KMS-11 (cell line): ENCODE results near the gene GALNT17.

Experiments used
- H2AFZ ChIP-seq: fragments of 200-600 bp; sonication (generic); 2 replicates; pipeline ENCODE4 v1.6.1; 2016; ENCODE audit warnings: antibody characterized with exemption, mixed run types, low read depth
- H3K27ac ChIP-seq: fragments of 200-600 bp; sonication (generic); 2 replicates; pipeline ENCODE4 v1.6.1; 2016; ENCODE audit warnings: mild to moderate bottlenecking, mixed run types
- H3K27me3 ChIP-seq: fragments of 200-600 bp; sonication (generic); 2 replicates; pipeline ENCODE4 v1.6.1; 2017; ENCODE audit warnings: mild to moderate bottlenecking, low read depth, mixed run types, moderate library complexity; ENCODE audit not compliant: insufficient read depth
- H3K36me3 ChIP-seq: fragments of 200-600 bp; sonication (generic); 2 replicates; pipeline ENCODE4 v1.6.1; 2017; ENCODE audit warnings: mild to moderate bottlenecking, mixed run types; ENCODE audit not compliant: insufficient read depth
- H3K4me1 ChIP-seq: fragments of 200-600 bp; sonication (generic); 2 replicates; pipeline ENCODE4 v1.6.1; 2016; ENCODE audit warnings: mild to moderate bottlenecking, low read depth, mixed run types; ENCODE audit not compliant: poor library complexity, severe bottlenecking
- H3K4me2 ChIP-seq: fragments of 200-600 bp; sonication (generic); 2 replicates; pipeline ENCODE4 v1.7.0; 2016; ENCODE audit warnings: mild to moderate bottlenecking, mixed run types
- H3K4me3 ChIP-seq: fragments of 200-600 bp; sonication (generic); IDR thresholded peaks from 2 replicates; pipeline ENCODE4 v1.6.1; 2017; ENCODE audit warnings: low read depth, low read length, mixed read lengths; ENCODE audit not compliant: insufficient read depth
- H3K79me2 ChIP-seq: fragments of 200-600 bp; sonication (generic); 2 replicates; pipeline ENCODE4 v1.6.1; 2016; ENCODE audit warnings: low read depth, mixed run types; ENCODE audit not compliant: insufficient read depth
- H3K9ac ChIP-seq: fragments of 200-600 bp; sonication (generic); 2 replicates; pipeline ENCODE4 v1.6.1; 2016; ENCODE audit warnings: mild to moderate bottlenecking, mixed run types
- H4K20me1 ChIP-seq: fragments of 200-600 bp; sonication (generic); 2 replicates; pipeline ENCODE4 v1.6.1; 2016; ENCODE audit warnings: mild to moderate bottlenecking, mixed run types; ENCODE audit not compliant: insufficient read depth
- TF ChIP-seq, protein P1 (sequence below): fragments of 200-600 bp; sonication (generic); conservative IDR thresholded peaks from 2 replicates; pipeline ENCODE4 v1.6.1; 2017; ENCODE audit warnings: low read depth, mild to moderate bottlenecking, antibody characterized with exemption, low read length, moderate library complexity, mixed read lengths

The GALNT17 gene

DNA sequence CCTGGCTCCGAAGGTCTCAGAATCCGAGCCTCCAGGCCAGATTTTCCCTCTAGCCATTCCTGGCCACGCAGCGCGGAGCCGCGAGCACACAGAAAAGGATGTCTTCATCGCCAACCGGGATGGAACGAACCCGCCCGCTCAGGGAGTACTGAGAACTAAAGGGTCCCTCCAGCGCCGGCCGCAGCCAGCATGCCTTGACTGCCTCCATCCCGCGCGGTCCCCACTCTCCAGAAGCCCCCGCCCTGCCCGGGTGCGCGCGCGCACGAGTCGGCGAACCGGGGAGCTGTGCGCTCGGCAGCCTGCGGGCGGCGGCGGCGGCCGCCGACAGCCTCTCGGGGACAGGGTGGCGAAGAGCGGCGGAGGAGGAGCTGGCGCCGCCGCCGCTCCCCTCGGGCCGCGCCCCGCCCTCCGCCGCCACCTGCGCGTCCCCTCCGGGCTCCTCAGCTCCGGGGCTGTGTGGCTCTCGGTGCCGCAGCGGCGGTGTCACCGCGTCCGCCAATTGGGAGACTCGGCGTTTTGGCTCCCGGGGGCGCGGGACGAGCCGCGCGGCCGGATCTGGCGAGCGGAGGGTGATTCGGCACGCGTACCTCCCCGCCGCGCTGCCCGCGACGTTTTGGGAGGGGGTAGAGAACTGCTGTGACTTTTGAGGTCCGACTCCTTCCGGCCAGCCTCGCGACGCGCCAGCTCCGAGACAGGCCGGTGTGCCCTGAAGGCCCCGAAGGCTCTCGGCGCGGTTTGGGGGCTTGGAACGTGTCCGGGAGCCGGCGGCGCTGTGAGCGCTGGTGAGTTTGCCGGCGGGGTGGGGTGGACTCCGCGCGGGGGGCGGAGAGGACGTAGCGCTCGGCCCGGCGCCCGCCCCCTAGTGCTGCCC, 453 bp upstream of the GALNT17 start:
- Histone ChIP-seq H3K4me3 (no peak overlapping the region), H2AFZ (peak overlapping the region; percentile 95), H3K4me1 (peaks cover 13% of the 10 kb centered on the region), H3K36me3 (no peaks in the 10 kb centered on the region), H3K9ac (peak overlapping the region; percentile 62), H3K27ac (peak overlapping the region; percentile 24; the same call in 1 of the 2 replicates), H3K4me2 (peak overlapping the region; percentile 84), H4K20me1 (no peaks in the 10 kb centered on the region), H3K27me3 (no peaks in the 10 kb centered on the region), H3K79me2 (no peaks in the 10 kb centered on the region)
- TF ChIP-seq, protein P1, sequence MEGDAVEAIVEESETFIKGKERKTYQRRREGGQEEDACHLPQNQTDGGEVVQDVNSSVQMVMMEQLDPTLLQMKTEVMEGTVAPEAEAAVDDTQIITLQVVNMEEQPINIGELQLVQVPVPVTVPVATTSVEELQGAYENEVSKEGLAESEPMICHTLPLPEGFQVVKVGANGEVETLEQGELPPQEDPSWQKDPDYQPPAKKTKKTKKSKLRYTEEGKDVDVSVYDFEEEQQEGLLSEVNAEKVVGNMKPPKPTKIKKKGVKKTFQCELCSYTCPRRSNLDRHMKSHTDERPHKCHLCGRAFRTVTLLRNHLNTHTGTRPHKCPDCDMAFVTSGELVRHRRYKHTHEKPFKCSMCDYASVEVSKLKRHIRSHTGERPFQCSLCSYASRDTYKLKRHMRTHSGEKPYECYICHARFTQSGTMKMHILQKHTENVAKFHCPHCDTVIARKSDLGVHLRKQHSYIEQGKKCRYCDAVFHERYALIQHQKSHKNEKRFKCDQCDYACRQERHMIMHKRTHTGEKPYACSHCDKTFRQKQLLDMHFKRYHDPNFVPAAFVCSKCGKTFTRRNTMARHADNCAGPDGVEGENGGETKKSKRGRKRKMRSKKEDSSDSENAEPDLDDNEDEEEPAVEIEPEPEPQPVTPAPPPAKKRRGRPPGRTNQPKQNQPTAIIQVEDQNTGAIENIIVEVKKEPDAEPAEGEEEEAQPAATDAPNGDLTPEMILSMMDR = no peak

DNA sequence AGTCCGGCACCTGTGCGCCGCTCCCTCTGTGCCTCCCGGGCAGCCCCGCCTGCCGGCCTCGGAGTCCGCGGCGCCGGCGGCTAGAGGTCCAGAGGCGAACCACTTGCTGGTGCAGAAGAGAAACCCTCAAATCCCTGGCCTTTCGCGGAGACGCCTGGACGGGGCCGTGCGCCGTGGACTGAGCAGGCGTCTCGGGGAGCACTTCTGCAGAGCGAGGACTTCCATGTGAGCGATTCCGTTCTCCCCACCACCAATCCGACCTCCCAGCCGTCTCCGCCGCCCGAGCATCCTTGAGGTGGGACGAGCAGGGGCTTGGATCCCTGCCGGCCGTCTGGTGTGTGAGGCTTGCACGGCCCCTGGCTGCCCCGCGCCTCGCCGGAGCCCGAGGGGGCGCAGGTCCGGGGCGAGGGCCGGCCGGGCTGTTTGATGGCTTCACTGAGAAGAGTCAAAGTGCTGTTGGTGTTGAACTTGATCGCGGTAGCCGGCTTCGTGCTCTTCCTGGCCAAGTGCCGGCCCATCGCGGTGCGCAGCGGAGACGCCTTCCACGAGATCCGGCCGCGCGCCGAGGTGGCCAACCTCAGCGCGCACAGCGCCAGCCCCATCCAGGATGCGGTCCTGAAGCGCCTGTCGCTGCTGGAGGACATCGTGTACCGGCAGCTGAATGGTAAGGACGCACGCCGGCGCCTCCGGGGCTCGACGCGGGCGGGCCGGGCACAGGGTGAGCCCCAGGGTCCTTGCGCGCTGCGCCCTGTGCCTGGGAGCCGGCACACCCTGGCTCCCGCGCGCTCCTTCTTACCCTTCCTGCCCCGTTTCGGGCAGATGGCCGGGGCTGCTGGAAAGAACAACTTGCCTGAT, 660 bp downstream of the GALNT17 start:
- no peaks in the 10 kb centered on the region for H3K36me3 ChIP-seq
- H3K9ac ChIP-seq = no peak overlapping the region
- no peaks in the 10 kb centered on the region for H3K79me2 ChIP-seq
- peak overlapping the region; percentile 42; the same call in 1 of the 2 replicates for H3K4me2 ChIP-seq
- no peak overlapping the region for H3K4me3 ChIP-seq
- no peak overlapping the region for H3K27ac ChIP-seq
- peak overlapping the region; percentile 95 for H2AFZ ChIP-seq
- H4K20me1 ChIP-seq = no peaks in the 10 kb centered on the region
- TF ChIP-seq, protein P1 = no peak
- peaks cover 13% of the 10 kb centered on the region for H3K4me1 ChIP-seq
- no peaks in the 10 kb centered on the region for H3K27me3 ChIP-seq

DNA sequence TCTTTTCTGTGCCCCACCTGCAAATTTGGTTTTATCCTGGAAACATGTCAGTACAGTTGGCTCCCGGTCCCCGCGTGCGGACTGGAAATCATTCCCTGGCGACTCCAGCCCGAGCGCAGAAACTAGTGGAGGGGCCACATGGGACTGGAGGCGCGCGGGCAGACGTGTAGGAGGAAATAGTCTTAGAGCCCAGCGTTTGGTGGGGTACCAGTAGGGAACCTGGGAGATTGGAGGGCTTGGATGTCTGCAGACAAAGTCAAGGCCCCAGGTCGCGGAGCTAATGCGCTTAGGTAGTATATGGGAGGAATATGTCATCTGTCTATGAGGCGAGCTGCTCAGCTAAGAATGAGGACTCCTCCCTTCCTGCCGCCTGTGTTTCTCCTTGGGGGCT, 1.3 kb downstream of the GALNT17 start:
- Histone ChIP-seq H3K36me3 (no peaks in the 10 kb centered on the region), H4K20me1 (no peaks in the 10 kb centered on the region), H3K9ac (no peak overlapping the region), H3K27ac (no peak overlapping the region), H3K4me3 (no peak overlapping the region), H3K4me2 (no peak overlapping the region), H3K4me1 (peaks cover 13% of the 10 kb centered on the region), H3K27me3 (no peaks in the 10 kb centered on the region), H2AFZ (no peak overlapping the region), H3K79me2 (no peaks in the 10 kb centered on the region)
- TF ChIP-seq, protein P1 = no peak

DNA sequence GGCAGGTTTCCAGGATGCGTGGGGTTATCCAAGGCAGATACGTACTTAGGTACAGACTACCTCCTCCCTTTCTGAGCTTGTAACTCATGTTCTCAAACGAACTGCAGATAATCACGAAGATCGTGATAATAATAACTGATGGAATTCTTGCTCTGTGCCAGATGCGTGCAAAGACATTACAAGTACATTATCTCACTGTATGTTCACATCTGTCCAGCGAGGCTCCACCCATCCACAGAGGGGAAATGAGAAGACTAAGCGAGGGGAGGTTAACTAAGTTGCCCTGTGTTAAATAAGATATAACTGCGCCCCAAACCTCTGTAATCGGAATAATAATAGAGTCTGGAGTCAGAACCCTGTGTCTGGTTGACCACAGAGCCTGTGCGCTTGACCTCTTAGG, 1.9 kb downstream of the GALNT17 start:
- H3K79me2 ChIP-seq = no peaks in the 10 kb centered on the region
- no peak overlapping the region for H3K4me3 ChIP-seq
- no peak overlapping the region for H3K9ac ChIP-seq
- H4K20me1 ChIP-seq = no peaks in the 10 kb centered on the region
- TF ChIP-seq, protein P1 = no peak
- H2AFZ ChIP-seq = no peak overlapping the region
- no peaks in the 10 kb centered on the region for H3K27me3 ChIP-seq
- no peaks in the 10 kb centered on the region for H3K36me3 ChIP-seq
- H3K4me2 ChIP-seq = no peak overlapping the region
- H3K27ac ChIP-seq = no peak overlapping the region
- peaks cover 13% of the 10 kb centered on the region for H3K4me1 ChIP-seq
